ENCODE data around the gene PICK1.

DNA sequence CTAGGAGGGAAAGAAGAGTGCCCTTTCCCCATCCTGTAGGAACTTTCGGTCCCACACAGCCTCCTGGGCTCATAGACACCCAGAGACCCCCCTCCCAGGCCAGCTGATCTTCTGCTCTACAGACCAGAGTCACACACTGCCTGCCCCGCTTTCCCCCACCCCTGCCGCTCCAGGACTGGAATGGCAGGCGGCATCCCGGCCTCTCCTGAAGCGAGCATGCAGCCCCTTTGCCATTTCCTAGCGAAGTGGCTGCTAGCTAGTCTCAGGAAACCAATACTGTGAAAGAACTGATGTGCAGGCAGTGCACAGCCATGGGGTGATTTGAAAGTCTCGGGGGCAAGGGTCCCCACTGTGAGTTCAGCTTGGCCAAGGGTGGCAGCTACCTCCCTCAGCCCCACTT lies 8.3 kb downstream of the PICK1 start:
- TF ChIP-seq, protein P1, sequence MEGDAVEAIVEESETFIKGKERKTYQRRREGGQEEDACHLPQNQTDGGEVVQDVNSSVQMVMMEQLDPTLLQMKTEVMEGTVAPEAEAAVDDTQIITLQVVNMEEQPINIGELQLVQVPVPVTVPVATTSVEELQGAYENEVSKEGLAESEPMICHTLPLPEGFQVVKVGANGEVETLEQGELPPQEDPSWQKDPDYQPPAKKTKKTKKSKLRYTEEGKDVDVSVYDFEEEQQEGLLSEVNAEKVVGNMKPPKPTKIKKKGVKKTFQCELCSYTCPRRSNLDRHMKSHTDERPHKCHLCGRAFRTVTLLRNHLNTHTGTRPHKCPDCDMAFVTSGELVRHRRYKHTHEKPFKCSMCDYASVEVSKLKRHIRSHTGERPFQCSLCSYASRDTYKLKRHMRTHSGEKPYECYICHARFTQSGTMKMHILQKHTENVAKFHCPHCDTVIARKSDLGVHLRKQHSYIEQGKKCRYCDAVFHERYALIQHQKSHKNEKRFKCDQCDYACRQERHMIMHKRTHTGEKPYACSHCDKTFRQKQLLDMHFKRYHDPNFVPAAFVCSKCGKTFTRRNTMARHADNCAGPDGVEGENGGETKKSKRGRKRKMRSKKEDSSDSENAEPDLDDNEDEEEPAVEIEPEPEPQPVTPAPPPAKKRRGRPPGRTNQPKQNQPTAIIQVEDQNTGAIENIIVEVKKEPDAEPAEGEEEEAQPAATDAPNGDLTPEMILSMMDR (IDR thresholded peaks at IDR 0.05): no peak
- TF ChIP-seq POLR2AphosphoS5 (IDR thresholded peaks at IDR 0.05): no peak
